ENCODE measurements around the gene LEFTY1.
A peak's percentile ranks its signal among the peaks of the same experiment; 100 is the strongest.

The LEFTY1 gene

GRCh38 chr1:225915538-225915991 lies 26.6 kb upstream of the LEFTY1 start:
- DNase-seq (ENCODE audit: low spot score), result no peak

GRCh38 chr1:225914947-225915346 lies 26.0 kb upstream of the LEFTY1 start:
- DNase-seq (ENCODE audit: low spot score), result no peak

GRCh38 chr1:225914391-225914790 lies 25.4 kb upstream of the LEFTY1 start:
- DNase-seq (ENCODE audit: low spot score), result no peak

- no peak for DNase-seq (ENCODE audit: low spot score)
Measured at GRCh38 chr1:225911191-225912130, 22.5 kb upstream of the LEFTY1 start.

GRCh38 chr1:225909477-225909876 lies 20.5 kb upstream of the LEFTY1 start:
- no peak for DNase-seq (ENCODE audit: low spot score)

GRCh38 chr1:225908773-225909172 lies 19.8 kb upstream of the LEFTY1 start:
- DNase-seq (ENCODE audit: low spot score), result no peak

- no peak for DNase-seq (ENCODE audit: low spot score)
Measured at GRCh38 chr1:225908013-225908640, 19.2 kb upstream of the LEFTY1 start.

GRCh38 chr1:225907341-225907740 lies 18.4 kb upstream of the LEFTY1 start:
- no peak for DNase-seq (ENCODE audit: low spot score)

GRCh38 chr1:225906467-225906866 lies 17.5 kb upstream of the LEFTY1 start:
- DNase-seq (ENCODE audit: low spot score), result no peak

GRCh38 chr1:225903623-225904022 lies 14.7 kb upstream of the LEFTY1 start:
- DNase-seq (ENCODE audit: low spot score), result no peak

- DNase-seq (ENCODE audit: low spot score), result no peak
Measured at GRCh38 chr1:225899044-225899925, 10.3 kb upstream of the LEFTY1 start.

- no peak for DNase-seq (ENCODE audit: low spot score)
Measured at GRCh38 chr1:225897595-225898514, 8.9 kb upstream of the LEFTY1 start.

- peak; percentile 91 for DNase-seq (ENCODE audit: low spot score)
Measured at GRCh38 chr1:225896937-225897549, 8.1 kb upstream of the LEFTY1 start.

GRCh38 chr1:225896494-225896893 lies 7.5 kb upstream of the LEFTY1 start:
- DNase-seq (ENCODE audit: low spot score), result no peak

- no peak for DNase-seq (ENCODE audit: low spot score)
Measured at GRCh38 chr1:225892307-225892706, 3.4 kb upstream of the LEFTY1 start.

GRCh38 chr1:225891229-225891972 lies 2.5 kb upstream of the LEFTY1 start:
- peak; percentile 69 for DNase-seq (ENCODE audit: low spot score)

GRCh38 chr1:225890346-225891228 lies 1.6 kb upstream of the LEFTY1 start:
- no peak for DNase-seq (ENCODE audit: low spot score)

- no peak for DNase-seq (ENCODE audit: low spot score)
Measured at GRCh38 chr1:225889743-225890142, 797 bp upstream of the LEFTY1 start.
